ENCODE results near the gene PIGX. TPM values are rescaled to one million over a fixed set of nuclear protein-coding genes. Genes with fewer than 3 reads are reported as not detected.
"Not testable (repeated sequence)": the region's sequence is repeated elsewhere in the genome, so short reads cannot be mapped to it uniquely, and the experiment has no call there.

Gene PIGX
- total RNA-seq, 6 donors from 2014 or later, result 9.4 to 19.5 (median 17.4) TPM

DNA sequence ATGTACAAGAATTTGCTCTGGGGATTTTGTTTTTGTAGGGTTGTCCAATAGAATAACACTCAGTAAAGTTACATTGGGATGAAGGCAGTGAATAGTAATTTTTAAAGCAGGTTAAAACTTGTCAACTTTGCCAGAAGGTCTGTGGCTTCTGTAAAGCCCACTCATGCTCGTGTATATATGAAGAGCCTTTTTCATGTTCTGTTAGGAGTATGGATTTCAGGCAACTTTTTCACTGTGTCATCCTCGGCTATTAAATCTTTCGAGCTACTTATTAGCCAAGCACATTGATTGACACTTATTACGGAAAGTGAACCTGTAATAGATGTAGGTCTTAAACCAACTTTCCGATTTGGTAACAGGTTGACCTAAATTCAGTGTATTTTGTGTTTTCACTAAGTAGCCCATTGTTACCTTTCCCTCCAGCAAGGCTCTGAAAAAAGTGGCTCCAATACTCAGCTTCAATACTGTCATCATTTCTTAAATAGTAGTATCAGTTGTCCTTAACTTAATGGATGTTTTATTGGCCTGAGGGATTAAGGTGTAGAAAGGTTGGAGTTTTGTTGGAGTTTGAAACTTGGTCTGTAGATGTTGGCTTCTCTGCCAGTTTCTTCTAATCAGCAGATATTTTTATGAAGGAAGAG is 29.2 kb downstream of the PIGX start:
- ATAC-seq (ENCODE audit: low FRiP score in 2 of 2), result no peak
- TF ChIP-seq POLR2A (IDR thresholded peaks at IDR 0.05) (no peak), POLR2AphosphoS5 (IDR thresholded peaks at IDR 0.05) (no peak), EP300 (IDR thresholded peaks at IDR 0.05) (no peak)
- TF ChIP-seq, protein P1, sequence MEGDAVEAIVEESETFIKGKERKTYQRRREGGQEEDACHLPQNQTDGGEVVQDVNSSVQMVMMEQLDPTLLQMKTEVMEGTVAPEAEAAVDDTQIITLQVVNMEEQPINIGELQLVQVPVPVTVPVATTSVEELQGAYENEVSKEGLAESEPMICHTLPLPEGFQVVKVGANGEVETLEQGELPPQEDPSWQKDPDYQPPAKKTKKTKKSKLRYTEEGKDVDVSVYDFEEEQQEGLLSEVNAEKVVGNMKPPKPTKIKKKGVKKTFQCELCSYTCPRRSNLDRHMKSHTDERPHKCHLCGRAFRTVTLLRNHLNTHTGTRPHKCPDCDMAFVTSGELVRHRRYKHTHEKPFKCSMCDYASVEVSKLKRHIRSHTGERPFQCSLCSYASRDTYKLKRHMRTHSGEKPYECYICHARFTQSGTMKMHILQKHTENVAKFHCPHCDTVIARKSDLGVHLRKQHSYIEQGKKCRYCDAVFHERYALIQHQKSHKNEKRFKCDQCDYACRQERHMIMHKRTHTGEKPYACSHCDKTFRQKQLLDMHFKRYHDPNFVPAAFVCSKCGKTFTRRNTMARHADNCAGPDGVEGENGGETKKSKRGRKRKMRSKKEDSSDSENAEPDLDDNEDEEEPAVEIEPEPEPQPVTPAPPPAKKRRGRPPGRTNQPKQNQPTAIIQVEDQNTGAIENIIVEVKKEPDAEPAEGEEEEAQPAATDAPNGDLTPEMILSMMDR (IDR thresholded peaks at IDR 0.05), result no peak
- H3K36me3 ChIP-seq, result no peaks in the 10 kb centered on the region
- H3K27ac ChIP-seq, result peak overlapping the region; percentile 93 to 100 (median 98)
- H3K4me3 ChIP-seq, result peak overlapping the region; percentile 56 to 98 (median 85)
- no peaks in the 10 kb centered on the region for H3K27me3 ChIP-seq
- DNase-seq, result no peak
- H3K4me1 ChIP-seq, result peaks cover 11 to 45% (median 19%) of the 10 kb centered on the region in 4 donors
- H3K9me3 ChIP-seq, result no peaks in the 10 kb centered on the region
- WGBS, 2 donors, result 15 to 17% methylated on average over 5 of the region's 5 CpGs

- H3K27me3 ChIP-seq; ATAC-seq (ENCODE audit: low FRiP score in 2 of 2); H3K27ac ChIP-seq; H3K36me3 ChIP-seq; H3K4me3 ChIP-seq; H3K9me3 ChIP-seq; DNase-seq: not testable (repeated sequence)
- 88 to 91% methylated on average over 10 of the region's 10 CpGs for WGBS, 2 donors
- H3K4me1 ChIP-seq, result peaks cover 11 to 45% (median 19%) of the 10 kb centered on the region in 4 donors
These were observed 31.4 kb downstream of the PIGX start for GRCh38 chr3:196743569-196743968.

- 75 to 80% methylated on average over 8 of the region's 8 CpGs for WGBS, 2 donors
- H3K27ac ChIP-seq, result no peak overlapping the region
- no peaks in the 10 kb centered on the region for H3K27me3 ChIP-seq
- H3K9me3 ChIP-seq, result no peaks in the 10 kb centered on the region
- H3K4me1 ChIP-seq, result peaks cover 1 to 14% (median 7%) of the 10 kb centered on the region in 4 donors
- DNase-seq, result no peak
- peak in 1 of 2 donors; percentile 44 for ATAC-seq (ENCODE audit: low FRiP score in 2 of 2)
- H3K4me3 ChIP-seq, result no peak overlapping the region
- TF ChIP-seq, protein P1 (IDR thresholded peaks at IDR 0.05), result no peak
- no peak for TF ChIP-seq EP300 (IDR thresholded peaks at IDR 0.05)
- no peak for TF ChIP-seq POLR2AphosphoS5 (IDR thresholded peaks at IDR 0.05)
- no peak for TF ChIP-seq POLR2A (IDR thresholded peaks at IDR 0.05)
- peaks cover 0 to 3% (median 0%) of the 10 kb centered on the region in 4 donors for H3K36me3 ChIP-seq
These were observed 36.9 kb downstream of the PIGX start for GRCh38 chr3:196749125-196749524.

DNA sequence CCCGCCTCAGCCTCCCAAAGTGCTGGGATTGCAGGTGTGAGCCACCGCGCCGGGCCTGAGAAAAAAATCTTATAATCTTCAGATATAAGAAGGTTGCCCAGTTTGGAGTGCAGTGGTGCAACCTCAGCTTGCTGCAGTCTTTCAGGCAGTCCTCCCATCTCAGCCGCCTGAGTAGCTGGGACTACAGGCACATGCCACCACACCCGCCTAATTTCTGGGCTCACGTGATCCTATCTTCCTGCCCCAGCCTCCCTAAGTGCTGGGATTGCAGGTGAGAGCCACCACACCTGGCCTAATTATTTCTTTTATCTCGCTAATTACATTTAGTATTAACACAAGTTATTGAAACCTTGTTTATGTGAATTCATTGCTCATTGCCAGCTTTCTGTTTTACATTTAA is 41.0 kb downstream of the PIGX start:
- 92 to 99% methylated on average over 8 of the region's 8 CpGs for WGBS, 2 donors
- Histone ChIP-seq H3K4me3 (no peak overlapping the region), H3K4me1 (peaks cover 5 to 20% (median 7%) of the 10 kb centered on the region in 4 donors), H3K27ac (no peak overlapping the region), H3K36me3 (peaks cover 0 to 4% (median 1%) of the 10 kb centered on the region in 4 donors), H3K27me3 (no peaks in the 10 kb centered on the region), H3K9me3 (peaks cover 0 to 13% (median 6%) of the 10 kb centered on the region in 4 donors)
- no peak for DNase-seq
- TF ChIP-seq POLR2AphosphoS5 (IDR thresholded peaks at IDR 0.05) (no peak), EP300 (IDR thresholded peaks at IDR 0.05) (no peak), POLR2A (IDR thresholded peaks at IDR 0.05) (no peak)
- TF ChIP-seq, protein P1 (IDR thresholded peaks at IDR 0.05), result no peak
- ATAC-seq (ENCODE audit: low FRiP score in 2 of 2), result no peak

- DNase-seq, result no peak
- peak overlapping the region in 1 of 4 donors; percentile 34 for H3K27ac ChIP-seq
- WGBS, 2 donors, result 62 to 69% methylated on average over 9 of the region's 9 CpGs
- peaks cover 5 to 19% (median 7%) of the 10 kb centered on the region in 4 donors for H3K4me1 ChIP-seq
- H3K36me3 ChIP-seq, result peaks cover 0 to 4% (median 1%) of the 10 kb centered on the region in 4 donors
- H3K9me3 ChIP-seq, result peaks cover 0 to 13% (median 6%) of the 10 kb centered on the region in 4 donors
- no peak for ATAC-seq (ENCODE audit: low FRiP score in 2 of 2)
- no peaks in the 10 kb centered on the region for H3K27me3 ChIP-seq
- no peak for TF ChIP-seq POLR2A (IDR thresholded peaks at IDR 0.05)
- TF ChIP-seq EP300 (IDR thresholded peaks at IDR 0.05), result no peak
- TF ChIP-seq POLR2AphosphoS5 (IDR thresholded peaks at IDR 0.05), result no peak
- TF ChIP-seq, protein P1 (IDR thresholded peaks at IDR 0.05), result no peak
- H3K4me3 ChIP-seq, result no peak overlapping the region
These were observed 42.2 kb downstream of the PIGX start for GRCh38 chr3:196754091-196754981.

Data from upper lobe of left lung (tissue), 6 donors.